HEK293 (cell line): ENCODE data around the gene AHCTF1.
A peak's percentile ranks its signal among the peaks of the same experiment; 100 is the strongest.

Experiments used
- CTCF ChIA-PET: fragments of 350-600 bp; formaldehyde crosslinking; extraction: SDS; loops from one replicate; lab custom pipeline; 2021; ENCODE audit warnings: antibody characterized with exemption; lab: Yijun Ruan, JAX
- POLR2A ChIA-PET: fragments of 300-600 bp; formaldehyde crosslinking; extraction: SDS; loops from one replicate; lab custom pipeline; 2020; ENCODE audit warnings: antibody characterized with exemption, inconsistent platforms; lab: Yijun Ruan, JAX
- H3K27ac ChIP-seq: fragments of 200-500 bp; sonication (Bioruptor generic); 2 replicates; pipeline ENCODE4 v1.5.1; 2014; ENCODE audit warnings: low read depth, low read length, control low read depth, inconsistent platforms; ENCODE audit errors: extremely low read depth
- H3K36me3 ChIP-seq, 2 experiments: fragments of 200-500 bp in 1 of 2; sonication (Bioruptor generic) in 1 of 2; 1 replicate in 1 of 2; 2 replicates in 1 of 2; pipeline ENCODE4 v1.5.1; 2014 to 2017; ENCODE audit warnings: inconsistent platforms in 2 of 2, low read length in 2 of 2; ENCODE audit not compliant: control insufficient read depth in 2 of 2, insufficient read depth in 1 of 2
- H3K4me1 ChIP-seq: fragments of 200-500 bp; sonication (Bioruptor generic); 2 replicates; pipeline ENCODE4 v1.5.1; 2014; ENCODE audit warnings: mild to moderate bottlenecking, low read length, inconsistent platforms; ENCODE audit not compliant: control insufficient read depth, insufficient read depth
- H3K4me3 ChIP-seq: 2 replicates; pipeline ENCODE4 v1.5.1; 2011; ENCODE audit warnings: low read depth, mild to moderate bottlenecking, control low read depth, low read length, moderate library complexity
- H3K9me3 ChIP-seq: fragments of 200-500 bp; sonication (Bioruptor generic); 2 replicates; pipeline ENCODE4 v1.5.1; 2014; ENCODE audit warnings: low read depth, low read length, inconsistent platforms; ENCODE audit not compliant: control insufficient read depth, insufficient read depth
- RBAK ChIP-seq: fragments of 450-650 bp; formaldehyde crosslinking; IDR thresholded peaks from 2 replicates; pipeline ENCODE4 v1.5.1; 2016; ENCODE audit warnings: missing biosample characterization, missing genetic modification characterization
- SCRT2 ChIP-seq: fragments of 450-650 bp; formaldehyde crosslinking; IDR thresholded peaks from 2 replicates; pipeline ENCODE4 v1.5.1; 2016; ENCODE audit warnings: missing biosample characterization, missing genetic modification characterization
- SP7 ChIP-seq: fragments of 450-650 bp; formaldehyde crosslinking; IDR thresholded peaks from 2 replicates; pipeline ENCODE4 v1.5.1; 2016; ENCODE audit warnings: missing biosample characterization, missing genetic modification characterization
- ZBTB21 ChIP-seq: fragments of 450-650 bp; formaldehyde crosslinking; IDR thresholded peaks from 2 replicates; pipeline ENCODE4 v1.5.1; 2017; ENCODE audit warnings: missing biosample characterization, missing genetic modification characterization
- ZNF121 ChIP-seq: fragments of 450-650 bp; formaldehyde crosslinking; IDR thresholded peaks from 2 replicates; pipeline ENCODE4 v1.5.1; 2016; ENCODE audit warnings: missing biosample characterization, missing genetic modification characterization
- ZNF16 ChIP-seq: fragments of 450-650 bp; formaldehyde crosslinking; IDR thresholded peaks from 2 replicates; pipeline ENCODE4 v1.5.1; 2016; ENCODE audit warnings: low read depth, missing biosample characterization, missing genetic modification characterization
- ZNF202 ChIP-seq: fragments of 450-650 bp; formaldehyde crosslinking; IDR thresholded peaks from 2 replicates; pipeline ENCODE4 v1.5.1; 2016; ENCODE audit warnings: missing biosample characterization, missing genetic modification characterization, borderline replicate concordance
- ZNF221 ChIP-seq: fragments of 450-650 bp; formaldehyde crosslinking; IDR thresholded peaks from 2 replicates; pipeline ENCODE4 v1.5.1; 2017; ENCODE audit warnings: missing biosample characterization, missing genetic modification characterization, borderline replicate concordance
- ZNF394 ChIP-seq: fragments of 450-650 bp; formaldehyde crosslinking; IDR thresholded peaks from 2 replicates; pipeline ENCODE4 v1.5.1; 2016; ENCODE audit warnings: missing biosample characterization, missing genetic modification characterization, mild to moderate bottlenecking, moderate library complexity, borderline replicate concordance
- ZNF404 ChIP-seq: fragments of 450-650 bp; formaldehyde crosslinking; IDR thresholded peaks from 2 replicates; pipeline ENCODE4 v1.5.1; 2017; ENCODE audit warnings: missing biosample characterization, missing genetic modification characterization
- ZNF426 ChIP-seq: fragments of 450-650 bp; formaldehyde crosslinking; IDR thresholded peaks from 2 replicates; pipeline ENCODE4 v1.5.1; 2017; ENCODE audit warnings: missing biosample characterization, missing genetic modification characterization, mild to moderate bottlenecking, inconsistent platforms, moderate library complexity
- ZNF529 ChIP-seq: fragments of 450-650 bp; formaldehyde crosslinking; IDR thresholded peaks from 2 replicates; pipeline ENCODE4 v1.5.1; 2017; ENCODE audit warnings: missing genetic modification characterization, missing biosample characterization; ENCODE audit not compliant: insufficient replicate concordance
- ZNF623 ChIP-seq: fragments of 450-650 bp; formaldehyde crosslinking; IDR thresholded peaks from 2 replicates; pipeline ENCODE4 v1.5.1; 2016; ENCODE audit warnings: missing biosample characterization, missing genetic modification characterization
- ZNF626 ChIP-seq: fragments of 450-650 bp; sonication (Bioruptor Pico); formaldehyde crosslinking; IDR thresholded peaks from 2 replicates; pipeline ENCODE4 v1.5.1; 2018; ENCODE audit warnings: missing biosample characterization, missing genetic modification characterization, inconsistent platforms
- ZNF677 ChIP-seq: fragments of 450-650 bp; IDR thresholded peaks from 2 replicates; pipeline ENCODE4 v1.5.0; 2018; ENCODE audit warnings: missing biosample characterization, mild to moderate bottlenecking, missing genetic modification characterization, moderate library complexity
- ZNF768 ChIP-seq: fragments of 450-650 bp; formaldehyde crosslinking; IDR thresholded peaks from 2 replicates; pipeline ENCODE4 v1.5.1; 2018; ENCODE audit warnings: missing biosample characterization, mild to moderate bottlenecking, missing genetic modification characterization
- ZXDB ChIP-seq: fragments of 450-650 bp; formaldehyde crosslinking; IDR thresholded peaks from 2 replicates; pipeline ENCODE4 v1.5.1; 2016; ENCODE audit warnings: missing biosample characterization, missing genetic modification characterization
- TF ChIP-seq, protein P1 (sequence below): fragments of 450-650 bp; formaldehyde crosslinking; IDR thresholded peaks from 2 replicates; pipeline ENCODE4 v1.5.1; 2016; ENCODE audit warnings: missing biosample characterization, missing genetic modification characterization
- TF ChIP-seq, protein P2 (sequence below): fragments of 450-650 bp; formaldehyde crosslinking; IDR thresholded peaks from 2 replicates; pipeline ENCODE4 v1.5.1; 2016; ENCODE audit warnings: missing biosample characterization, missing genetic modification characterization
- TF ChIP-seq, protein P3 (sequence below): fragments of 450-650 bp; formaldehyde crosslinking; IDR thresholded peaks from 2 replicates; pipeline ENCODE4 v1.5.1; 2016; ENCODE audit warnings: missing biosample characterization, missing genetic modification characterization
- TF ChIP-seq, protein P4 (sequence below): fragments of 450-650 bp; formaldehyde crosslinking; IDR thresholded peaks from 2 replicates; pipeline ENCODE4 v1.5.1; 2016; ENCODE audit warnings: missing biosample characterization, missing genetic modification characterization
- TF ChIP-seq, protein P5 (sequence below): fragments of 450-650 bp; formaldehyde crosslinking; IDR thresholded peaks from 2 replicates; pipeline ENCODE4; 2016; ENCODE audit warnings: missing biosample characterization, missing genetic modification characterization
- TF ChIP-seq, protein P6 (sequence below): fragments of 450-650 bp; formaldehyde crosslinking; IDR thresholded peaks from 2 replicates; pipeline ENCODE4 v1.5.1; 2016; ENCODE audit warnings: missing biosample characterization, missing genetic modification characterization
- TF ChIP-seq, protein P7 (sequence below): fragments of 450-650 bp; formaldehyde crosslinking; IDR thresholded peaks from 2 replicates; pipeline ENCODE4 v1.5.1; 2016; ENCODE audit warnings: missing biosample characterization, missing genetic modification characterization

AHCTF1 gene

DNA sequence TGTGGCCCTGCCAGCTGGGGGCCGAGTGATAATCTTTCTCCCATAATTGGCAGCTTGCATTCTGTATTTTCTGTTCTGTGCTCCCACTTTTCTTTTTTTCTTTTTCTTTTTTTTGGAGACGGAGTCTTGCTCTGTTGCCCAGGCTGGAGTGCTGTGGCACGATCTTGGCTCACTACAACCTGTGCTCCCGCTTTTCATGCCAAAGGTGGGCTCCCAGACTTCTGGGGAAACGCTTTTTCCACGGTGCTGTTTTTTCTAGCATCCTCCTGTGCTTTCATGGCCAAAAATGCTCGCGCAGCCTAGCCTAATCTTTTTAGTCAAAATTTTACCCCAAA, 585 bp upstream of the AHCTF1 start:
- POLR2A ChIA-PET, result interaction anchor here (0.6 to 0.7 kb wide), 2 partner anchors 98 to 519 kb away, joined by 3 to 6 read pairs; no protein-coding TSS in a partner anchor
- H3K36me3 ChIP-seq, result peaks cover 0 to 14% of the 10 kb centered on the region in 2 experiments; a peak in 1 of 3 replicates
- CTCF ChIA-PET, result no interaction called here
- H3K9me3 ChIP-seq, result no peaks in the 10 kb centered on the region
- H3K27ac ChIP-seq, result no peak overlapping the region; the same call in 1 of the 2 replicates
- H3K4me3 ChIP-seq, result peak overlapping the region; percentile 77
- H3K4me1 ChIP-seq, result no peaks in the 10 kb centered on the region
- TF ChIP-seq, protein P1, sequence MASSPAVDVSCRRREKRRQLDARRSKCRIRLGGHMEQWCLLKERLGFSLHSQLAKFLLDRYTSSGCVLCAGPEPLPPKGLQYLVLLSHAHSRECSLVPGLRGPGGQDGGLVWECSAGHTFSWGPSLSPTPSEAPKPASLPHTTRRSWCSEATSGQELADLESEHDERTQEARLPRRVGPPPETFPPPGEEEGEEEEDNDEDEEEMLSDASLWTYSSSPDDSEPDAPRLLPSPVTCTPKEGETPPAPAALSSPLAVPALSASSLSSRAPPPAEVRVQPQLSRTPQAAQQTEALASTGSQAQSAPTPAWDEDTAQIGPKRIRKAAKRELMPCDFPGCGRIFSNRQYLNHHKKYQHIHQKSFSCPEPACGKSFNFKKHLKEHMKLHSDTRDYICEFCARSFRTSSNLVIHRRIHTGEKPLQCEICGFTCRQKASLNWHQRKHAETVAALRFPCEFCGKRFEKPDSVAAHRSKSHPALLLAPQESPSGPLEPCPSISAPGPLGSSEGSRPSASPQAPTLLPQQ (tag by site-specific recombination), result no peak
- TF ChIP-seq ZNF768 (tag by site-specific recombination) (no peak), ZBTB21 (tag by site-specific recombination) (0 out of 2 replicates have a peak, but pooled peaks have one; percentile 20), ZNF394 (tag by site-specific recombination) (no peak), RBAK (no peak), ZNF121 (tag by site-specific recombination) (peak; percentile 93), ZNF626 (no peak), ZXDB (tag by site-specific recombination) (no peak), ZNF529 (tag by site-specific recombination) (no peak), ZNF426 (tag by site-specific recombination) (no peak), SCRT2 (tag by site-specific recombination) (no peak), ZNF221 (no peak), ZNF16 (tag by site-specific recombination) (no peak), ZNF623 (tag by site-specific recombination) (no peak), SP7 (tag by site-specific recombination) (no peak), ZNF202 (tag by site-specific recombination) (no peak), ZNF677 (tag by site-specific recombination) (no peak), ZNF404 (tag by site-specific recombination) (no peak)
- TF ChIP-seq, protein P2, sequence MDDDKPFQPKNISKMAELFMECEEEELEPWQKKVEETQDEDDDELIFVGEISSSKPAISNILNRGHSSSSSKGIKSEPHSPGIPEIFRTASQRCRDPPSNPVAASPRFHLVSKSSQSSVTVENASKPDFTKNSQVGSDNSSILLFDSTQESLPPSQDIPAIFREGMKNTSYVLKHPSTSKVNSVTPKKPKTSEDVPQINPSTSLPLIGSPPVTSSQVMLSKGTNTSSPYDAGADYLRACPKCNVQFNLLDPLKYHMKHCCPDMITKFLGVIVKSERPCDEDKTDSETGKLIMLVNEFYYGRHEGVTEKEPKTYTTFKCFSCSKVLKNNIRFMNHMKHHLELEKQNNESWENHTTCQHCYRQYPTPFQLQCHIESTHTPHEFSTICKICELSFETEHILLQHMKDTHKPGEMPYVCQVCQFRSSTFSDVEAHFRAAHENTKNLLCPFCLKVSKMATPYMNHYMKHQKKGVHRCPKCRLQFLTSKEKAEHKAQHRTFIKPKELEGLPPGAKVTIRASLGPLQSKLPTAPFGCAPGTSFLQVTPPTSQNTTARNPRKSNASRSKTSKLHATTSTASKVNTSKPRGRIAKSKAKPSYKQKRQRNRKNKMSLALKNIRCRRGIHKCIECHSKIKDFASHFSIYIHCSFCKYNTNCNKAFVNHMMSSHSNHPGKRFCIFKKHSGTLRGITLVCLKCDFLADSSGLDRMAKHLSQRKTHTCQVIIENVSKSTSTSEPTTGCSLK (tag by site-specific recombination), result no peak
- TF ChIP-seq, protein P3, sequence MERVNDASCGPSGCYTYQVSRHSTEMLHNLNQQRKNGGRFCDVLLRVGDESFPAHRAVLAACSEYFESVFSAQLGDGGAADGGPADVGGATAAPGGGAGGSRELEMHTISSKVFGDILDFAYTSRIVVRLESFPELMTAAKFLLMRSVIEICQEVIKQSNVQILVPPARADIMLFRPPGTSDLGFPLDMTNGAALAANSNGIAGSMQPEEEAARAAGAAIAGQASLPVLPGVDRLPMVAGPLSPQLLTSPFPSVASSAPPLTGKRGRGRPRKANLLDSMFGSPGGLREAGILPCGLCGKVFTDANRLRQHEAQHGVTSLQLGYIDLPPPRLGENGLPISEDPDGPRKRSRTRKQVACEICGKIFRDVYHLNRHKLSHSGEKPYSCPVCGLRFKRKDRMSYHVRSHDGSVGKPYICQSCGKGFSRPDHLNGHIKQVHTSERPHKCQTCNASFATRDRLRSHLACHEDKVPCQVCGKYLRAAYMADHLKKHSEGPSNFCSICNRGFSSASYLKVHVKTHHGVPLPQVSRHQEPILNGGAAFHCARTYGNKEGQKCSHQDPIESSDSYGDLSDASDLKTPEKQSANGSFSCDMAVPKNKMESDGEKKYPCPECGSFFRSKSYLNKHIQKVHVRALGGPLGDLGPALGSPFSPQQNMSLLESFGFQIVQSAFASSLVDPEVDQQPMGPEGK, result peak; percentile 40; the same call in 1 of the 2 replicates
- TF ChIP-seq, protein P4, sequence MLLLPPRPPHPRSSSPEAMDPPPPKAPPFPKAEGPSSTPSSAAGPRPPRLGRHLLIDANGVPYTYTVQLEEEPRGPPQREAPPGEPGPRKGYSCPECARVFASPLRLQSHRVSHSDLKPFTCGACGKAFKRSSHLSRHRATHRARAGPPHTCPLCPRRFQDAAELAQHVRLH (tag by site-specific recombination), result no peak
- TF ChIP-seq, protein P5, sequence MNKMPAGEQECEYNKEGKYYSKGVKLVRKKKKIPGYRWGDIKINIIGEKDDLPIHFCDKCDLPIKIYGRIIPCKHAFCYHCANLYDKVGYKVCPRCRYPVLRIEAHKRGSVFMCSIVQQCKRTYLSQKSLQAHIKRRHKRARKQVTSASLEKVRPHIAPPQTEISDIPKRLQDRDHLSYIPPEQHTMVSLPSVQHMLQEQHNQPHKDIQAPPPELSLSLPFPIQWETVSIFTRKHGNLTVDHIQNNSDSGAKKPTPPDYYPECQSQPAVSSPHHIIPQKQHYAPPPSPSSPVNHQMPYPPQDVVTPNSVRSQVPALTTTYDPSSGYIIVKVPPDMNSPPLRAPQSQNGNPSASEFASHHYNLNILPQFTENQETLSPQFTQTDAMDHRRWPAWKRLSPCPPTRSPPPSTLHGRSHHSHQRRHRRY (tag by site-specific recombination), result no peak
- TF ChIP-seq, protein P6, sequence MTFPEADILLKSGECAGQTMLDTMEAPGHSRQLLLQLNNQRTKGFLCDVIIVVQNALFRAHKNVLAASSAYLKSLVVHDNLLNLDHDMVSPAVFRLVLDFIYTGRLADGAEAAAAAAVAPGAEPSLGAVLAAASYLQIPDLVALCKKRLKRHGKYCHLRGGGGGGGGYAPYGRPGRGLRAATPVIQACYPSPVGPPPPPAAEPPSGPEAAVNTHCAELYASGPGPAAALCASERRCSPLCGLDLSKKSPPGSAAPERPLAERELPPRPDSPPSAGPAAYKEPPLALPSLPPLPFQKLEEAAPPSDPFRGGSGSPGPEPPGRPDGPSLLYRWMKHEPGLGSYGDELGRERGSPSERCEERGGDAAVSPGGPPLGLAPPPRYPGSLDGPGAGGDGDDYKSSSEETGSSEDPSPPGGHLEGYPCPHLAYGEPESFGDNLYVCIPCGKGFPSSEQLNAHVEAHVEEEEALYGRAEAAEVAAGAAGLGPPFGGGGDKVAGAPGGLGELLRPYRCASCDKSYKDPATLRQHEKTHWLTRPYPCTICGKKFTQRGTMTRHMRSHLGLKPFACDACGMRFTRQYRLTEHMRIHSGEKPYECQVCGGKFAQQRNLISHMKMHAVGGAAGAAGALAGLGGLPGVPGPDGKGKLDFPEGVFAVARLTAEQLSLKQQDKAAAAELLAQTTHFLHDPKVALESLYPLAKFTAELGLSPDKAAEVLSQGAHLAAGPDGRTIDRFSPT (tag by site-specific recombination), result peak; percentile 60; the same call in 1 of the 2 replicates
- TF ChIP-seq, protein P7, sequence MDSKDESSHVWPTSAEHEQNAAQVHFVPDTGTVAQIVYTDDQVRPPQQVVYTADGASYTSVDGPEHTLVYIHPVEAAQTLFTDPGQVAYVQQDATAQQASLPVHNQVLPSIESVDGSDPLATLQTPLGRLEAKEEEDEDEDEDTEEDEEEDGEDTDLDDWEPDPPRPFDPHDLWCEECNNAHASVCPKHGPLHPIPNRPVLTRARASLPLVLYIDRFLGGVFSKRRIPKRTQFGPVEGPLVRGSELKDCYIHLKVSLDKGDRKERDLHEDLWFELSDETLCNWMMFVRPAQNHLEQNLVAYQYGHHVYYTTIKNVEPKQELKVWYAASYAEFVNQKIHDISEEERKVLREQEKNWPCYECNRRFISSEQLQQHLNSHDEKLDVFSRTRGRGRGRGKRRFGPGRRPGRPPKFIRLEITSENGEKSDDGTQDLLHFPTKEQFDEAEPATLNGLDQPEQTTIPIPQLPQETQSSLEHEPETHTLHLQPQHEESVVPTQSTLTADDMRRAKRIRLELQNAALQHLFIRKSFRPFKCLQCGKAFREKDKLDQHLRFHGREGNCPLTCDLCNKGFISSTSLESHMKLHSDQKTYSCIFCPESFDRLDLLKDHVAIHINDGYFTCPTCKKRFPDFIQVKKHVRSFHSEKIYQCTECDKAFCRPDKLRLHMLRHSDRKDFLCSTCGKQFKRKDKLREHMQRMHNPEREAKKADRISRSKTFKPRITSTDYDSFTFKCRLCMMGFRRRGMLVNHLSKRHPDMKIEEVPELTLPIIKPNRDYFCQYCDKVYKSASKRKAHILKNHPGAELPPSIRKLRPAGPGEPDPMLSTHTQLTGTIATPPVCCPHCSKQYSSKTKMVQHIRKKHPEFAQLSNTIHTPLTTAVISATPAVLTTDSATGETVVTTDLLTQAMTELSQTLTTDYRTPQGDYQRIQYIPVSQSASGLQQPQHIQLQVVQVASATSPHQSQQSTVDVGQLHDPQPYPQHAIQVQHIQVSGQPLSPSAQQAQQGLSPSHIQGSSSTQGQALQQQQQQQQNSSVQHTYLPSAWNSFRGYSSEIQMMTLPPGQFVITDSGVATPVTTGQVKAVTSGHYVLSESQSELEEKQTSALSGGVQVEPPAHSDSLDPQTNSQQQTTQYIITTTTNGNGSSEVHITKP (tag by site-specific recombination), result peak; percentile 43; the same call in 1 of the 2 replicates
